HepG2 (cell line): ENCODE results near the gene OGG1. TPM values are rescaled to one million over a fixed set of nuclear protein-coding genes. Genes with fewer than 3 reads are reported as not detected.
A peak's percentile ranks its signal among the peaks of the same experiment; 100 is the strongest.

Source experiments
- ATF2 ChIP-seq: sonication (generic); formaldehyde crosslinking; IDR thresholded peaks from 2 replicates; pipeline ENCODE4 v1.4.0; 2020; ENCODE audit warnings: missing genetic modification reagents
- BRF2 ChIP-seq: sonication (generic); formaldehyde crosslinking; IDR thresholded peaks from 2 replicates; pipeline ENCODE4 v1.8.1; 2022; ENCODE audit warnings: mild to moderate bottlenecking, missing genetic modification reagents
- ELK4 ChIP-seq: sonication (generic); formaldehyde crosslinking; IDR thresholded peaks from 2 replicates; pipeline ENCODE4 v1.9.0; 2021; ENCODE audit warnings: missing genetic modification reagents, borderline replicate concordance
- GPBP1L1 ChIP-seq: sonication (generic); formaldehyde crosslinking; IDR thresholded peaks from 2 replicates; pipeline ENCODE4 v1.5.0; 2020; ENCODE audit warnings: mild to moderate bottlenecking, missing genetic modification reagents
- RBFOX2 ChIP-seq: fragments of 200-400 bp; formaldehyde crosslinking; IDR thresholded peaks from 2 replicates; pipeline ENCODE4 v1.6.1; 2017; ENCODE audit warnings: low read depth, mild to moderate bottlenecking, low read length
- RBM39 ChIP-seq: fragments of 200-400 bp; formaldehyde crosslinking; IDR thresholded peaks from one replicate; pipeline ENCODE4 v1.6.1; 2018; ENCODE audit warnings: antibody characterized with exemption, mild to moderate bottlenecking, low read depth, low read length; ENCODE audit not compliant: poor library complexity, severe bottlenecking
- U2AF1 ChIP-seq: fragments of 200-400 bp; formaldehyde crosslinking; optimal IDR thresholded peaks from 2 replicates; pipeline ENCODE3; 2017; ENCODE audit warnings: mild to moderate bottlenecking, low read depth, low read length
- ZNF205 ChIP-seq: IDR thresholded peaks from 2 replicates; pipeline ENCODE4 v1.6.1; 2018; ENCODE audit warnings: missing biosample characterization, missing genetic modification reagents
- ZNF253 ChIP-seq: sonication (generic); formaldehyde crosslinking; IDR thresholded peaks from 2 replicates; pipeline ENCODE4 v1.8.0; 2022; ENCODE audit warnings: mild to moderate bottlenecking, missing genetic modification reagents, borderline replicate concordance
- ZNF558 ChIP-seq: sonication (generic); formaldehyde crosslinking; IDR thresholded peaks from 2 replicates; pipeline ENCODE4 v1.9.0; 2022; ENCODE audit warnings: mild to moderate bottlenecking, missing genetic modification reagents, borderline replicate concordance
- ZNF564 ChIP-seq: sonication (generic); formaldehyde crosslinking; IDR thresholded peaks from 2 replicates; pipeline ENCODE4 v1.8.1; 2023; ENCODE audit warnings: mild to moderate bottlenecking, missing genetic modification reagents
- ZNF597 ChIP-seq: sonication (generic); formaldehyde crosslinking; IDR thresholded peaks from 2 replicates; pipeline ENCODE4 v1.5.0; 2020; ENCODE audit warnings: missing genetic modification reagents
- ZNF605 ChIP-seq: sonication (generic); formaldehyde crosslinking; IDR thresholded peaks from 2 replicates; pipeline ENCODE4 v1.8.0; 2022; ENCODE audit warnings: mild to moderate bottlenecking, missing genetic modification reagents
- ZNF646 ChIP-seq: sonication (generic); formaldehyde crosslinking; IDR thresholded peaks from 2 replicates; pipeline ENCODE4 v1.9.0; 2021; ENCODE audit warnings: mild to moderate bottlenecking, missing genetic modification reagents
- ZNF746 ChIP-seq: sonication (generic); formaldehyde crosslinking; IDR thresholded peaks from 2 replicates; pipeline ENCODE4 v1.8.0; 2022; ENCODE audit warnings: mild to moderate bottlenecking, missing genetic modification reagents
- ZSCAN29 ChIP-seq: sonication (generic); formaldehyde crosslinking; conservative IDR thresholded peaks from 2 replicates; pipeline ENCODE4 v1.4.0; 2020; ENCODE audit warnings: mild to moderate bottlenecking, missing genetic modification reagents
- polyA plus RNA-seq, 8 experiments: library from polyadenylated mRNA; depleted of rRNA in 3 of 8; stranded (reverse) in 7 of 8; unstranded in 1 of 8; fragments of >200 nt; fragmentation: Illumina TruSeq in 4 of 8; extraction: Trizol in 4 of 8; gene quantifications; 2 replicates each; pipeline versions ENCODE4 v1.2.1 to v1.2.3, GENCODE V29; 2011 to 2016; ENCODE audit warnings: low read depth in 4 of 8, missing spikeins in 1 of 8, mixed read lengths in 1 of 8; ENCODE audit not compliant: insufficient read depth in 1 of 8
- total RNA-seq, 5 experiments: library from RNA; depleted of rRNA; stranded (reverse); fragments of >200 nt; fragmentation: Illumina TruSeq; extraction: Trizol; gene quantifications; 2 replicates each; pipeline ENCODE4 v1.2.3, GENCODE V29; 2016; ENCODE audit warnings: low read depth in 1 of 5

Gene OGG1
- total and polyA plus RNA-seq, 2 of the 13 experiments (the other 11 are each of a cell fraction or from before 2014, with no cell fraction given), result 28.7 to 33.2 TPM

GRCh38 chr3:9793161-9793781 is 43.5 kb downstream of the OGG1 start (continued):
- TF ChIP-seq U2AF1 (no peak), ZNF205 (no peak), ZNF558 (CRISPR knock-in tag) (0 out of 2 replicates have a peak, but pooled peaks have one; percentile 16), ZNF597 (CRISPR knock-in tag) (no peak), ZNF646 (CRISPR knock-in tag) (no peak), RBFOX2 (no peak), RBM39 (peak; percentile 73), ATF2 (CRISPR knock-in tag) (no peak), ELK4 (CRISPR knock-in tag) (no peak), BRF2 (0 out of 2 replicates have a peak, but pooled peaks have one; percentile 42), ZSCAN29 (CRISPR knock-in tag) (no peak), ZNF746 (CRISPR knock-in tag) (no peak), ZNF253 (CRISPR knock-in tag) (peak; percentile 44; the same call in 1 of the 2 replicates), ZNF564 (no peak), GPBP1L1 (CRISPR knock-in tag) (no peak), ZNF605 (CRISPR knock-in tag) (no peak)
